ENCODE data around the gene RND1. TPM values are rescaled to one million over a fixed set of nuclear protein-coding genes. Genes with fewer than 3 reads are reported as not detected.
"Not testable (repeated sequence)": the region's sequence is repeated elsewhere in the genome, so short reads cannot be mapped to it uniquely, and the experiment has no call there.

The RND1 gene
- total RNA-seq, 4 donors from 2014 or later: 1.1 to 19.1 (median 3.3) TPM; not detected in 1

DNA sequence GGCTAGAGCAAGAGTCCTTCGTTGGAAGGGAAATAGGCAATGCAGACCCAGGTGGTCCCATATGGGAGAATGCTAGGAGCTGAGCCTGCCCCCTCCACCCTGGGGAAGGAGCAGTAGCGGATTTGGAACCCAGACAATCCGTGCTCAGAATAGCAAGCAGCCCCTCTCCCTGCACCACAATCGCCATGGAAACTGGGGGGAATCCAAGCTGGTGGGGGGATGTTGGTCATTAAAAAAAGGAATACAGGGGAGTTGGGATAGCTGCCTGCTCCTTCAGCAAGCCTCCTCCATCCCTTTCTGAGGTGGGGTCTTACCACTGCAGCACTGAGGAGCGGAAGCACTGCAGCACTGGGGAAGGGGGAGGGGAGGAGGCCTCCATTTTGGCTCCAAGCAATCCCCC is 2.9 kb downstream of the RND1 start:
- Histone ChIP-seq H3K4me3 (no peak overlapping the region), H3K36me3 (no peaks in the 10 kb centered on the region), H3K4me1 (peaks cover 4 to 29% (median 13%) of the 10 kb centered on the region in 4 donors), H3K9me3 (no peaks in the 10 kb centered on the region), H3K27me3 (peaks cover 9% of the 10 kb centered on the region), H3K27ac (no peak overlapping the region)
- 70% methylated on average over 5 of the region's 5 CpGs; no CpG with 5 or more reads in 1 of the 2 donors for WGBS, 2 donors (ENCODE audit: low coverage in 1 of 2)
- in situ Hi-C loops (cut with MboI; ENCODE audit: low pct_ligation_motif_present in 1 of 4, low pct_unique_long_range_greater_than_20kb in 1 of 4, low sequenced_read_pairs in 3 of 4): no loop called here
- intact Hi-C loops (cut with DNase I; ENCODE audit: low total_unique reads): no loop called here
- no peak for DNase-seq
- TF ChIP-seq, protein P1, sequence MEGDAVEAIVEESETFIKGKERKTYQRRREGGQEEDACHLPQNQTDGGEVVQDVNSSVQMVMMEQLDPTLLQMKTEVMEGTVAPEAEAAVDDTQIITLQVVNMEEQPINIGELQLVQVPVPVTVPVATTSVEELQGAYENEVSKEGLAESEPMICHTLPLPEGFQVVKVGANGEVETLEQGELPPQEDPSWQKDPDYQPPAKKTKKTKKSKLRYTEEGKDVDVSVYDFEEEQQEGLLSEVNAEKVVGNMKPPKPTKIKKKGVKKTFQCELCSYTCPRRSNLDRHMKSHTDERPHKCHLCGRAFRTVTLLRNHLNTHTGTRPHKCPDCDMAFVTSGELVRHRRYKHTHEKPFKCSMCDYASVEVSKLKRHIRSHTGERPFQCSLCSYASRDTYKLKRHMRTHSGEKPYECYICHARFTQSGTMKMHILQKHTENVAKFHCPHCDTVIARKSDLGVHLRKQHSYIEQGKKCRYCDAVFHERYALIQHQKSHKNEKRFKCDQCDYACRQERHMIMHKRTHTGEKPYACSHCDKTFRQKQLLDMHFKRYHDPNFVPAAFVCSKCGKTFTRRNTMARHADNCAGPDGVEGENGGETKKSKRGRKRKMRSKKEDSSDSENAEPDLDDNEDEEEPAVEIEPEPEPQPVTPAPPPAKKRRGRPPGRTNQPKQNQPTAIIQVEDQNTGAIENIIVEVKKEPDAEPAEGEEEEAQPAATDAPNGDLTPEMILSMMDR (IDR thresholded peaks at IDR 0.05): no peak
- TF ChIP-seq POLR2AphosphoS5 (IDR thresholded peaks at IDR 0.05): no peak
- TF ChIP-seq EP300 (IDR thresholded peaks at IDR 0.05; ENCODE audit: low read depth): no peak

DNA sequence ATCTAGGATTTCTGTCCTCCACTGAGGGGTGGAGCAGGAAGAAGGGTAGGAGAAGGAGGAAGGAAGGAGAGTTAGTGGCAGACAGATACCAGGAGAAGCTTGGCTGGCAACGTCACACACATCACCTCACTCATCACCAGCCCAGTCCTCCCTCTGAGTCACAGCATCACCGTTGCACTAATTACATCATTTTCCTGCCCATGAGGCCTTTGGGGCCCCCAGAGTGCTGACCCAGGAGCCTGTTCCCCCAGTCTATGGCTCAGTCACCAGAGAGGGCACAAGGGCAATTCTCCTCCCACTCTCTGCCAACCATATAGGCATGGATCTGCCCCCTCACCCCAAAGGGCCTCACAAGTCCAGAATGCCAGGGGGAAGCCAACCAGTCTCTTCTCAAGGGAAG is 4.6 kb downstream of the RND1 start:
- 63% methylated on average over 2 of the region's 2 CpGs; no CpG with 5 or more reads in 1 of the 2 donors for WGBS, 2 donors (ENCODE audit: low coverage in 1 of 2)
- H3K36me3 ChIP-seq: no peaks in the 10 kb centered on the region
- H3K4me3 ChIP-seq: no peak overlapping the region
- peaks cover 9% of the 10 kb centered on the region for H3K27me3 ChIP-seq
- in situ Hi-C loops (cut with MboI; ENCODE audit: low pct_ligation_motif_present in 1 of 4, low pct_unique_long_range_greater_than_20kb in 1 of 4, low sequenced_read_pairs in 3 of 4): no loop called here
- DNase-seq: no peak
- TF ChIP-seq EP300 (IDR thresholded peaks at IDR 0.05; ENCODE audit: low read depth): no peak
- no peak for TF ChIP-seq POLR2AphosphoS5 (IDR thresholded peaks at IDR 0.05)
- TF ChIP-seq, protein P1 (IDR thresholded peaks at IDR 0.05): no peak
- TF ChIP-seq POLR2A (IDR thresholded peaks at IDR 0.05): no peak
- H3K9me3 ChIP-seq: no peaks in the 10 kb centered on the region
- no peak overlapping the region for H3K27ac ChIP-seq
- H3K4me1 ChIP-seq: peaks cover 4 to 20% (median 9%) of the 10 kb centered on the region in 4 donors
- intact Hi-C loops (cut with DNase I; ENCODE audit: low total_unique reads): no loop called here

DNA sequence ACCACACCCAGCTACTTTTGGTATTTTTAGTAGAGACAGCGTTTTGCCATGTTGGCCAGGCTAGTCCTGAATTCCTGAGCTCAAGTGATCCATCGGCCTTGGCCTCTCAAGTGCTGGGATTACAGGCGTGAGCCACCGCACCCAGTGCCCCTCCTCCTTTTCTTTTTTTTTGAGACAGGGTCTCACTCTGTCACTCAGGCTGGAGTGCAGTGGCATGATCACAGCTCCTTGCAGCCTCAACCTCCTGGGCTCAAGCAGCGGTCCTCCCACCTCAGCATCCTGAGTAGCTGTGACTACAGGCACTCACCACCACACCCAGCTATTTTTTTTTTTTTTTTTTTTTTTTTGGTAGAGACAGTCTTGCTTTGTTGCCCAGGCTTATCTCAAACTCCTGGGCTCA is 5.4 kb downstream of the RND1 start:
- H3K27me3 ChIP-seq; DNase-seq; H3K36me3 ChIP-seq; H3K27ac ChIP-seq; H3K4me3 ChIP-seq; H3K9me3 ChIP-seq; intact Hi-C loops (cut with DNase I; ENCODE audit: low total_unique reads); in situ Hi-C loops (cut with MboI; ENCODE audit: low pct_ligation_motif_present in 1 of 4, low pct_unique_long_range_greater_than_20kb in 1 of 4, low sequenced_read_pairs in 3 of 4): not testable (repeated sequence)
- peaks cover 3 to 14% (median 5%) of the 10 kb centered on the region in 4 donors for H3K4me1 ChIP-seq
- WGBS, 2 donors (ENCODE audit: low coverage in 1 of 2): 72 to 95% methylated on average over 2 to 5 of the region's 5 CpGs

DNA sequence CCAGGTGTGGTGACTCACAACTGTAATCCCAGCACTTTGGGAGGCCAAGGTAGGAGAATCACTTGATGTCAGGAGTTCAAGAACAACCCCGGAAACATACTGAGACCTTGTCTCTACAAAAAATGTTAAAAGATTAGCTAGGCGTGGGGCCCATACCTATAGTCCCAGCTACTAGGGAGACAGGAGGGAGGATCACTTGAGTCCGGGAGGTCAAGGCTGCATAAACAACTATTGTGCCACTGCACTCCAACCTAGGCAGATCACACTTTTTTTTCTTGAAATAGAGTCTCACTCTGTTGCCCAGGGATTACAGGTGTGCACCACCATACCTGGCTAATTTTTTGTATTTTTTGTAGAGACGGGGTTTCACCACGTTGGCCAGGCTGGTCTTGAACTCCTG is 6.1 kb downstream of the RND1 start:
- 96% methylated on average over 4 to 5 of the region's 5 CpGs for WGBS, 2 donors (ENCODE audit: low coverage in 1 of 2)
- Histone ChIP-seq H3K4me1 (peaks cover 0 to 8% (median 0%) of the 10 kb centered on the region in 4 donors), H3K36me3 (no peaks in the 10 kb centered on the region), H3K27ac (no peak overlapping the region), H3K9me3 (no peaks in the 10 kb centered on the region), H3K4me3 (no peak overlapping the region), H3K27me3 (peaks cover 7% of the 10 kb centered on the region)
- intact Hi-C loops (cut with DNase I; ENCODE audit: low total_unique reads) (loop anchor here (10.0 kb wide), 1 partner anchor 75 kb away; no protein-coding TSS in a partner anchor), in situ Hi-C loops (cut with MboI; ENCODE audit: low pct_ligation_motif_present in 1 of 4, low pct_unique_long_range_greater_than_20kb in 1 of 4, low sequenced_read_pairs in 3 of 4) (no loop called here)
- no peak for TF ChIP-seq POLR2AphosphoS5 (IDR thresholded peaks at IDR 0.05)
- TF ChIP-seq, protein P1 (IDR thresholded peaks at IDR 0.05): no peak
- no peak for TF ChIP-seq EP300 (IDR thresholded peaks at IDR 0.05; ENCODE audit: low read depth)
- TF ChIP-seq POLR2A (IDR thresholded peaks at IDR 0.05): no peak
- no peak for DNase-seq

DNA sequence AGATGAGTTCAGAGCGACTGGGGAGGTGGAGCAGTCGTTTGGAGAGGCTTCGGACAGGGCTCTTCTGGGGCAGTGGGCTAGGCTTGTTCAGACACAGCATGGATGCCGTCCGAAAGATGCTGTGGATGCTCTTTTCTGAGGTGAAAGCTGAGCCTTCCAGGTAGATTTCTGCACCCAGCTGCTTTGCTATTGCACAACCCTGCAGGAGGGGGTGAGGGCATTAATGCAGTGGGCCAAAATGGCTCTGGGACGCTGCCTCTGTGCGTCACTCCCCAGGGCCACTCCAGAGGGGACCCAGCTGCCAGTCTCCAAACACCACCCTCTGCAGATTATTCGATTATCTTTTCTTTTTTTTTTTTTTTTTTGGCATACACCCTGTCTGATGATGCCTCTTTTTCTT is 7.6 kb downstream of the RND1 start:
- H3K27ac ChIP-seq: no peak overlapping the region
- H3K4me1 ChIP-seq: peaks cover 0 to 1% (median under 1%) of the 10 kb centered on the region in 4 donors
- in situ Hi-C loops (cut with MboI; ENCODE audit: low pct_ligation_motif_present in 1 of 4, low pct_unique_long_range_greater_than_20kb in 1 of 4, low sequenced_read_pairs in 3 of 4): no loop called here
- 82 to 92% methylated on average over 5 to 8 of the region's 8 CpGs for WGBS, 2 donors (ENCODE audit: low coverage in 1 of 2)
- DNase-seq: no peak
- no peak overlapping the region for H3K4me3 ChIP-seq
- no peaks in the 10 kb centered on the region for H3K27me3 ChIP-seq
- intact Hi-C loops (cut with DNase I; ENCODE audit: low total_unique reads): loop anchor here (10.0 kb wide), 1 partner anchor 77 kb away; no protein-coding TSS in a partner anchor
- no peaks in the 10 kb centered on the region for H3K9me3 ChIP-seq
- TF ChIP-seq POLR2A (IDR thresholded peaks at IDR 0.05) (no peak), EP300 (IDR thresholded peaks at IDR 0.05; ENCODE audit: low read depth) (no peak), POLR2AphosphoS5 (IDR thresholded peaks at IDR 0.05) (no peak)
- TF ChIP-seq, protein P1 (IDR thresholded peaks at IDR 0.05): no peak
- H3K36me3 ChIP-seq: no peaks in the 10 kb centered on the region
